GM19455 (cell line): Measurements from ENCODE around the gene MS4A10.
A peak's percentile ranks its signal among the peaks of the same experiment; 100 is the strongest.
"Not testable (repeated sequence)": the region's sequence is repeated elsewhere in the genome, so short reads cannot be mapped to it uniquely, and the experiment has no call there.

Experiments used
- ATAC-seq: cut with Tn5 transposase; IDR thresholded peaks from one replicate; pipeline ENCODE4 v1.9.1; 2021; ENCODE audit not compliant: unreplicated experiment

Gene MS4A10

GRCh38 chr11:60785136-60785535 lies at the start of gene MS4A10:
MS4A10 (plus strand) TSS chr11:60785333; CDS start chr11:60790336, 5,003 bp downstream.
- no peak for ATAC-seq

GRCh38 chr11:60739114-60739513 lies 46.0 kb upstream of the MS4A10 start:
- no peak for ATAC-seq

- ATAC-seq = no peak
Measured at GRCh38 chr11:60740573-60740972, 44.6 kb upstream of the MS4A10 start.

GRCh38 chr11:60741421-60741820 lies 43.7 kb upstream of the MS4A10 start:
- no peak for ATAC-seq

GRCh38 chr11:60743058-60743457 lies 42.1 kb upstream of the MS4A10 start:
- ATAC-seq = no peak

- no peak for ATAC-seq
Measured at GRCh38 chr11:60744114-60744513, 41.0 kb upstream of the MS4A10 start.

- no peak for ATAC-seq
Measured at GRCh38 chr11:60747359-60747873, 37.7 kb upstream of the MS4A10 start.

- ATAC-seq = no peak
Measured at GRCh38 chr11:60748225-60748624, 36.9 kb upstream of the MS4A10 start.

GRCh38 chr11:60748821-60749220 lies 36.3 kb upstream of the MS4A10 start:
- no peak for ATAC-seq

GRCh38 chr11:60750911-60751310 lies 34.2 kb upstream of the MS4A10 start:
- ATAC-seq = no peak

- ATAC-seq = no peak
Measured at GRCh38 chr11:60753309-60753708, 31.8 kb upstream of the MS4A10 start.

- ATAC-seq = no peak
Measured at GRCh38 chr11:60754887-60755286, 30.2 kb upstream of the MS4A10 start.

GRCh38 chr11:60756307-60757032 lies 28.7 kb upstream of the MS4A10 start, which contains the start of gene MS4A15:
MS4A15 (plus strand) TSS chr11:60756867; CDS start chr11:60763734, 6,867 bp downstream.
- no peak for ATAC-seq

GRCh38 chr11:60757231-60757800 lies 27.8 kb upstream of the MS4A10 start:
- ATAC-seq = no peak

- not testable (repeated sequence) for ATAC-seq
Measured at GRCh38 chr11:60758671-60759070, 26.5 kb upstream of the MS4A10 start.

- ATAC-seq = not testable (repeated sequence)
Measured at GRCh38 chr11:60759438-60760225, 25.5 kb upstream of the MS4A10 start.

- no peak for ATAC-seq
Measured at GRCh38 chr11:60761436-60762190, 23.5 kb upstream of the MS4A10 start.

- ATAC-seq = peak; percentile 61
Measured at GRCh38 chr11:60762851-60763691, 22.1 kb upstream of the MS4A10 start.

GRCh38 chr11:60763692-60764369 lies 21.3 kb upstream of the MS4A10 start:
- no peak for ATAC-seq
